ENCODE data around the gene PRPSAP2.
"Not testable (repeated sequence)": the region's sequence is repeated elsewhere in the genome, so short reads cannot be mapped to it uniquely, and the experiment has no call there.

Gene PRPSAP2

GRCh38 chr17:18862011-18862410 lies 4.1 kb downstream of the PRPSAP2 start:
- Histone ChIP-seq H4K20me1 (ENCODE audit: control insufficient read depth, insufficient read depth, low read depth, low read length) (peaks cover 9% of the 10 kb centered on the region; the same call in 1 of the 2 replicates), H3K4me2 (ENCODE audit: low read length) (peak overlapping the region; percentile 31), H3K27ac (ENCODE audit: low read depth, low read length) (no peak overlapping the region), H3F3A (ENCODE audit: control insufficient read depth, insufficient read depth) (peaks cover 6% of the 10 kb centered on the region; the same call in 1 of the 2 replicates), H3K27me3 (ENCODE audit: control insufficient read depth, low read length) (no peaks in the 10 kb centered on the region), H3K9me2 (replicated peaks; ENCODE audit: control insufficient read depth, low read length) (no peaks in the 10 kb centered on the region), H3K36me3 (ENCODE audit: control insufficient read depth, low read length) (peaks cover 68% of the 10 kb centered on the region), H3K4me3 (ENCODE audit: low read length) (no peak overlapping the region), H3K4me1 (ENCODE audit: control insufficient read depth, low read length) (peaks cover 43% of the 10 kb centered on the region), H3K79me2 (ENCODE audit: control insufficient read depth, low read length) (peaks cover 84% of the 10 kb centered on the region), H3K9me3 (ENCODE audit: control insufficient read depth, insufficient read depth, low read length) (no peaks in the 10 kb centered on the region)
- no peak for TF ChIP-seq CTCF (IDR thresholded peaks at IDR 0.05; ENCODE audit: low read depth, low read length, poor library complexity, severe bottlenecking)
- TF ChIP-seq EZH2phosphoT487 (IDR thresholded peaks at IDR 0.05; ENCODE audit: borderline replicate concordance, low read length): no peak

- H3F3A ChIP-seq (ENCODE audit: control insufficient read depth, insufficient read depth); H4K20me1 ChIP-seq (ENCODE audit: control insufficient read depth, insufficient read depth, low read depth, low read length); H3K27ac ChIP-seq (ENCODE audit: low read depth, low read length); H3K4me3 ChIP-seq (ENCODE audit: low read length); H3K27me3 ChIP-seq (ENCODE audit: control insufficient read depth, low read length); H3K4me2 ChIP-seq (ENCODE audit: low read length); H3K9me3 ChIP-seq (ENCODE audit: control insufficient read depth, insufficient read depth, low read length); H3K9me2 ChIP-seq (replicated peaks; ENCODE audit: control insufficient read depth, low read length): not testable (repeated sequence)
- Histone ChIP-seq H3K36me3 (ENCODE audit: control insufficient read depth, low read length) (peaks cover 80% of the 10 kb centered on the region), H3K4me1 (ENCODE audit: control insufficient read depth, low read length) (peaks cover 24% of the 10 kb centered on the region), H3K79me2 (ENCODE audit: control insufficient read depth, low read length) (peaks cover 79% of the 10 kb centered on the region)
Measured at GRCh38 chr17:18864996-18865395, 7.1 kb downstream of the PRPSAP2 start.

GRCh38 chr17:18866866-18867813 lies 9.2 kb downstream of the PRPSAP2 start:
- Histone ChIP-seq H3K9me3 (ENCODE audit: control insufficient read depth, insufficient read depth, low read length) (no peaks in the 10 kb centered on the region), H3K27ac (ENCODE audit: low read depth, low read length) (no peak overlapping the region), H3K27me3 (ENCODE audit: control insufficient read depth, low read length) (no peaks in the 10 kb centered on the region), H3K36me3 (ENCODE audit: control insufficient read depth, low read length) (peaks cover 77% of the 10 kb centered on the region), H3F3A (ENCODE audit: control insufficient read depth, insufficient read depth) (peaks cover 6% of the 10 kb centered on the region; the same call in 1 of the 2 replicates), H3K4me2 (ENCODE audit: low read length) (no peak overlapping the region), H3K79me2 (ENCODE audit: control insufficient read depth, low read length) (peaks cover 62% of the 10 kb centered on the region), H3K4me3 (ENCODE audit: low read length) (no peak overlapping the region), H3K9me2 (replicated peaks; ENCODE audit: control insufficient read depth, low read length) (no peaks in the 10 kb centered on the region), H3K4me1 (ENCODE audit: control insufficient read depth, low read length) (peaks cover 4% of the 10 kb centered on the region), H4K20me1 (ENCODE audit: control insufficient read depth, insufficient read depth, low read depth, low read length) (0 out of 2 replicates have a peak, but pooled peaks cover 3% of the 10 kb centered on the region)
- TF ChIP-seq EZH2phosphoT487 (IDR thresholded peaks at IDR 0.05; ENCODE audit: borderline replicate concordance, low read length): no peak
- no peak for TF ChIP-seq CTCF (IDR thresholded peaks at IDR 0.05; ENCODE audit: low read depth, low read length, poor library complexity, severe bottlenecking)

- TF ChIP-seq EZH2phosphoT487 (IDR thresholded peaks at IDR 0.05; ENCODE audit: borderline replicate concordance, low read length): no peak
- no peak for TF ChIP-seq CTCF (IDR thresholded peaks at IDR 0.05; ENCODE audit: low read depth, low read length, poor library complexity, severe bottlenecking)
- Histone ChIP-seq H3K36me3 (ENCODE audit: control insufficient read depth, low read length) (peaks cover 87% of the 10 kb centered on the region), H3K27me3 (ENCODE audit: control insufficient read depth, low read length) (no peaks in the 10 kb centered on the region), H3K4me1 (ENCODE audit: control insufficient read depth, low read length) (no peaks in the 10 kb centered on the region), H3K4me3 (ENCODE audit: low read length) (no peak overlapping the region), H4K20me1 (ENCODE audit: control insufficient read depth, insufficient read depth, low read depth, low read length) (no peaks in the 10 kb centered on the region), H3K27ac (ENCODE audit: low read depth, low read length) (no peak overlapping the region), H3F3A (ENCODE audit: control insufficient read depth, insufficient read depth) (no peaks in the 10 kb centered on the region), H3K79me2 (ENCODE audit: control insufficient read depth, low read length) (peaks cover 4% of the 10 kb centered on the region; the same call in 1 of the 2 replicates), H3K4me2 (ENCODE audit: low read length) (no peak overlapping the region), H3K9me3 (ENCODE audit: control insufficient read depth, insufficient read depth, low read length) (no peaks in the 10 kb centered on the region), H3K9me2 (replicated peaks; ENCODE audit: control insufficient read depth, low read length) (no peaks in the 10 kb centered on the region)
Measured at GRCh38 chr17:18877104-18877645, 19.2 kb downstream of the PRPSAP2 start.

Data from DOHH2 (cell line).